ENCODE measurements around the gene DENND4A. TPM values are rescaled to one million over a fixed set of nuclear protein-coding genes. Genes with fewer than 3 reads are reported as not detected.
A peak's percentile ranks its signal among the peaks of the same experiment; 100 is the strongest.

DENND4A gene
- total and polyA plus RNA-seq, 9 of the 15 experiments (the other 6 are each of a cell fraction or from before 2014, with no cell fraction given), result 6.8 to 32.3 (median 19.9) TPM

- no peak for TF ChIP-seq PBX2 (CRISPR knock-in tag; IDR thresholded peaks at IDR 0.05; ENCODE audit: low read depth)
- peak; percentile 84 for TF ChIP-seq PBX2 (tag; conservative IDR thresholded peaks at IDR 0.05; ENCODE audit: low read depth)
- TF ChIP-seq ARID1B (IDR thresholded peaks at IDR 0.05), result peak; percentile 80
- TF ChIP-seq MEIS2 (IDR thresholded peaks at IDR 0.05; ENCODE audit: partially characterized antibody), result peak; percentile 91
- no peak for TF ChIP-seq ZNF561 (CRISPR knock-in tag; conservative IDR thresholded peaks at IDR 0.05)
- no peak for TF ChIP-seq ZNF76 (CRISPR knock-in tag; IDR thresholded peaks at IDR 0.05; ENCODE audit: borderline replicate concordance)
- no peak for TF ChIP-seq HCFC1 (IDR thresholded peaks at IDR 0.05; ENCODE audit: low read depth, low read length)
- peak; percentile 37; the same call in 1 of the 2 replicates for TF ChIP-seq VEZF1 (CRISPR knock-in tag; IDR thresholded peaks at IDR 0.05)
- TF ChIP-seq NBN (IDR thresholded peaks at IDR 0.05; ENCODE audit: low read depth), result peak; percentile 48; the same call in 1 of the 2 replicates
- peak; percentile 66 for TF ChIP-seq SMARCE1 (IDR thresholded peaks at IDR 0.05)
- peak; percentile 50; the same call in 1 of the 2 replicates for TF ChIP-seq EP300 (IDR thresholded peaks at IDR 0.05; ENCODE audit: low read length)
- TF ChIP-seq HNRNPH1 (optimal IDR thresholded peaks at IDR 0.05; ENCODE audit: low read depth, low read length), result no peak
- TF ChIP-seq SMARCA4 (IDR thresholded peaks at IDR 0.05), result peak; percentile 74
- peak; percentile 37; the same call in 1 of the 2 replicates for TF ChIP-seq EP400 (IDR thresholded peaks at IDR 0.05)
- no peak for TF ChIP-seq ATF7 (IDR thresholded peaks at IDR 0.05)
- peak; percentile 84 for TF ChIP-seq ZNF384 (IDR thresholded peaks at IDR 0.05; ENCODE audit: low read depth, low read length)
- no peak for TF ChIP-seq FIP1L1 (IDR thresholded peaks at IDR 0.05; ENCODE audit: low read depth, low read length, poor library complexity, severe bottlenecking)
- 0 out of 4 replicates have a peak, but pooled peaks of 1 of the 2 experiments have one; percentile 40 for TF ChIP-seq KDM1A (IDR thresholded peaks at IDR 0.05)
- 0 out of 4 replicates have a peak, but pooled peaks of 1 of the 2 experiments have one; percentile 38 for TF ChIP-seq HDAC1 (IDR thresholded peaks at IDR 0.05)
- TF ChIP-seq SREBF1 (IDR thresholded peaks at IDR 0.05; ENCODE audit: borderline replicate concordance, low read depth, low read length), result no peak
- 0 out of 2 replicates have a peak, but pooled peaks have one; percentile 33 for TF ChIP-seq ZNF592 (IDR thresholded peaks at IDR 0.05)
Measured at GRCh38 chr15:65778269-65778668, 13.8 kb downstream of the DENND4A start (continued).
